Dedifferentiated amniotic fluid mesenchymal stem cell (primary cell): ENCODE results near the gene WAC.
A peak's percentile ranks its signal among the peaks of the same experiment; 100 is the strongest.
"Not testable (repeated sequence)": the region's sequence is repeated elsewhere in the genome, so short reads cannot be mapped to it uniquely, and the experiment has no call there.

Experiments
- DNase-seq: peaks from one replicate; pipeline ENCODE4 v3.0.0-alpha.2; 2016; ENCODE audit errors: extremely low spot score

Gene WAC

GRCh38 chr10:28564905-28565304 is 32.0 kb downstream of the WAC start:
- no peak for DNase-seq

GRCh38 chr10:28566458-28567015 is 33.6 kb downstream of the WAC start:
- DNase-seq: no peak

- no peak for DNase-seq
These were observed 36.7 kb downstream of the WAC start for GRCh38 chr10:28569506-28570159.

GRCh38 chr10:28570598-28570997 is 37.7 kb downstream of the WAC start:
- no peak for DNase-seq

GRCh38 chr10:28571265-28571664 is 38.3 kb downstream of the WAC start:
- no peak for DNase-seq

- DNase-seq: not testable (repeated sequence)
These were observed 41.3 kb downstream of the WAC start for GRCh38 chr10:28574214-28574613.

GRCh38 chr10:28575852-28576251 is 42.9 kb downstream of the WAC start:
- no peak for DNase-seq

- no peak for DNase-seq
These were observed 44.6 kb downstream of the WAC start for GRCh38 chr10:28577506-28577905.

GRCh38 chr10:28578454-28578853 is 45.5 kb downstream of the WAC start:
- no peak for DNase-seq

- no peak for DNase-seq
These were observed 47.9 kb downstream of the WAC start for GRCh38 chr10:28580825-28581224.

- no peak for DNase-seq
These were observed 49.0 kb downstream of the WAC start for GRCh38 chr10:28581916-28582315.

- no peak for DNase-seq
These were observed 52.2 kb downstream of the WAC start for GRCh38 chr10:28585076-28585475.

- DNase-seq: no peak
These were observed 53.3 kb downstream of the WAC start for GRCh38 chr10:28586176-28586575.

- DNase-seq: no peak
These were observed 54.5 kb downstream of the WAC start for GRCh38 chr10:28587270-28587969.

GRCh38 chr10:28587970-28588290 is 55.0 kb downstream of the WAC start:
- DNase-seq: peak; percentile 34

- peak; percentile 57 for DNase-seq
These were observed 60.0 kb downstream of the WAC start for GRCh38 chr10:28592953-28593352.

- no peak for DNase-seq
These were observed 60.9 kb downstream of the WAC start for GRCh38 chr10:28593811-28594210.

GRCh38 chr10:28594406-28594805 is 61.5 kb downstream of the WAC start:
- no peak for DNase-seq

GRCh38 chr10:28595613-28596012 is 62.7 kb downstream of the WAC start:
- no peak for DNase-seq

GRCh38 chr10:28600056-28600455 is 67.1 kb downstream of the WAC start:
- no peak for DNase-seq

GRCh38 chr10:28601012-28601411 is 68.1 kb downstream of the WAC start:
- DNase-seq: no peak

- no peak for DNase-seq
These were observed 71.9 kb downstream of the WAC start for GRCh38 chr10:28604567-28605536.
